ENCODE data around the gene TAMM41.
"Not testable (repeated sequence)": the region's sequence is repeated elsewhere in the genome, so short reads cannot be mapped to it uniquely, and the experiment has no call there.

TAMM41 gene

GRCh38 chr3:11759996-11760395, 86.7 kb downstream of the TAMM41 start:
- DNase-seq: no peak

- DNase-seq: no peak
These were observed 88.8 kb downstream of the TAMM41 start for GRCh38 chr3:11757929-11758328.

GRCh38 chr3:11757441-11757875, 89.2 kb downstream of the TAMM41 start:
- DNase-seq: peak; percentile 16

GRCh38 chr3:11755276-11755675, 91.4 kb downstream of the TAMM41 start:
- no peak for DNase-seq

GRCh38 chr3:11752254-11752653, 94.4 kb downstream of the TAMM41 start:
- not testable (repeated sequence) for DNase-seq

- DNase-seq: not testable (repeated sequence)
These were observed 98.4 kb downstream of the TAMM41 start for GRCh38 chr3:11748306-11748705.
